Neuronal stem cell (in vitro differentiated cells): ENCODE results near the gene MSH2.

Experiments used
- DNase-seq: peaks from one replicate; pipeline ENCODE4 v3.0.0-alpha.2; 2013; ENCODE audit warnings: low spot score
- H2AFZ ChIP-seq: one replicate; pipeline ENCODE4 v1.6.1; 2013; ENCODE audit warnings: mild to moderate bottlenecking, low read length, inconsistent platforms
- H2AK5ac ChIP-seq: 2 replicates; pipeline ENCODE4 v1.6.1; 2013; ENCODE audit warnings: low read depth, mild to moderate bottlenecking, inconsistent platforms, low read length, moderate library complexity, mixed read lengths
- H2BK120ac ChIP-seq: 2 replicates; pipeline ENCODE4 v1.6.1; 2013; ENCODE audit warnings: low read depth, mild to moderate bottlenecking, inconsistent platforms, low read length, moderate library complexity, mixed read lengths
- H2BK12ac ChIP-seq: one replicate; pipeline ENCODE4 v1.6.1; 2013; ENCODE audit warnings: low read length, inconsistent platforms
- H2BK15ac ChIP-seq: 2 replicates; pipeline ENCODE4 v1.6.1; 2013; ENCODE audit warnings: mild to moderate bottlenecking, low read length, inconsistent platforms, mixed read lengths
- H2BK5ac ChIP-seq: one replicate; pipeline ENCODE4 v1.6.1; 2013; ENCODE audit warnings: inconsistent platforms, mild to moderate bottlenecking, low read length, moderate library complexity
- H3K14ac ChIP-seq: one replicate; pipeline ENCODE4 v1.6.1; 2013; ENCODE audit warnings: low read length, inconsistent platforms
- H3K18ac ChIP-seq: 2 replicates; pipeline ENCODE4 v1.6.1; 2013; ENCODE audit warnings: low read length, inconsistent platforms
- H3K23ac ChIP-seq: 2 replicates; pipeline ENCODE4 v1.6.1; 2013; ENCODE audit warnings: low read depth, mild to moderate bottlenecking, mixed read lengths, low read length, inconsistent platforms; ENCODE audit not compliant: poor library complexity
- H3K27ac ChIP-seq: replicated peaks from 3 replicates; pipeline ENCODE4 v1.5.1; 2013; ENCODE audit warnings: low read length, inconsistent platforms
- H3K27me3 ChIP-seq, 3 experiments: 2 replicates each; pipeline ENCODE4 v1.6.1; 2013; ENCODE audit warnings: low read length in 3 of 3, mild to moderate bottlenecking in 2 of 3, inconsistent platforms in 1 of 3, low read depth in 1 of 3, mixed read lengths in 1 of 3, moderate library complexity in 1 of 3; ENCODE audit not compliant: control insufficient read depth in 3 of 3, insufficient read depth in 3 of 3
- H3K36me3 ChIP-seq, 2 donors: replicated peaks in 1 of 2; 2 replicates each; pipeline ENCODE4 v1.6.1; 2013; ENCODE audit warnings: low read length in 2 of 2; ENCODE audit not compliant: control insufficient read depth in 2 of 2, insufficient read depth in 2 of 2
- H3K4ac ChIP-seq: 2 replicates; pipeline ENCODE4 v1.6.1; 2013; ENCODE audit warnings: inconsistent platforms, mild to moderate bottlenecking, low read length, moderate library complexity
- H3K4me1 ChIP-seq, 2 donors: 1 replicate in 1 of 2; 2 replicates in 1 of 2; pipeline ENCODE4 v1.6.1; 2013; ENCODE audit warnings: low read length in 2 of 2, low read depth in 1 of 2; ENCODE audit not compliant: control insufficient read depth in 2 of 2, insufficient read depth in 1 of 2
- H3K4me2 ChIP-seq: one replicate; pipeline ENCODE4 v1.6.1; 2013; ENCODE audit warnings: mild to moderate bottlenecking, low read length, inconsistent platforms; ENCODE audit not compliant: insufficient read depth, poor library complexity, severe bottlenecking
- H3K4me3 ChIP-seq, 2 donors: 2 replicates each; pipeline ENCODE4 v1.5.1; 2013; ENCODE audit warnings: low read length in 2 of 2, mild to moderate bottlenecking in 2 of 2, inconsistent platforms in 1 of 2, moderate library complexity in 1 of 2
- H3K79me1 ChIP-seq: one replicate; pipeline ENCODE4 v1.6.1; 2013; ENCODE audit warnings: low read depth, mild to moderate bottlenecking, inconsistent platforms, low read length, moderate library complexity
- H3K9ac ChIP-seq: one replicate; pipeline ENCODE4 v1.6.1; 2013; ENCODE audit warnings: mild to moderate bottlenecking, low read depth, low read length, inconsistent platforms; ENCODE audit not compliant: poor library complexity
- H3K9me3 ChIP-seq, 2 donors: replicated peaks in 1 of 2; 2 replicates each; pipeline versions ENCODE3 to v1.6.1; 2013; ENCODE audit warnings: low read length in 2 of 2, mild to moderate bottlenecking in 2 of 2, inconsistent platforms in 1 of 2, low read depth in 1 of 2, mixed read lengths in 1 of 2, moderate library complexity in 1 of 2; ENCODE audit not compliant: control insufficient read depth in 2 of 2, insufficient read depth in 1 of 2
- H4K8ac ChIP-seq: one replicate; pipeline ENCODE4 v1.6.1; 2013; ENCODE audit warnings: low read depth, mild to moderate bottlenecking, inconsistent platforms, low read length, moderate library complexity
- H4K91ac ChIP-seq: one replicate; pipeline ENCODE4 v1.6.1; 2013; ENCODE audit warnings: low read length, low read depth, mild to moderate bottlenecking, inconsistent platforms; ENCODE audit not compliant: poor library complexity
- WGBS, 2 donors: extraction: QIAGEN DNeasy Blood & Tissue Kit; methylation state at CpG; one replicate each; pipeline ENCODE4 v1.1.7; 2013; ENCODE audit warnings: missing lambda C conversion rate in 2 of 2, mixed read lengths in 1 of 2; ENCODE audit not compliant: insufficient read length in 2 of 2, insufficient replicate concordance in 1 of 2; ENCODE audit errors: extremely low coverage in 2 of 2; 5-methylcytosine and 5-hydroxymethylcytosine counted together

Gene MSH2

DNA sequence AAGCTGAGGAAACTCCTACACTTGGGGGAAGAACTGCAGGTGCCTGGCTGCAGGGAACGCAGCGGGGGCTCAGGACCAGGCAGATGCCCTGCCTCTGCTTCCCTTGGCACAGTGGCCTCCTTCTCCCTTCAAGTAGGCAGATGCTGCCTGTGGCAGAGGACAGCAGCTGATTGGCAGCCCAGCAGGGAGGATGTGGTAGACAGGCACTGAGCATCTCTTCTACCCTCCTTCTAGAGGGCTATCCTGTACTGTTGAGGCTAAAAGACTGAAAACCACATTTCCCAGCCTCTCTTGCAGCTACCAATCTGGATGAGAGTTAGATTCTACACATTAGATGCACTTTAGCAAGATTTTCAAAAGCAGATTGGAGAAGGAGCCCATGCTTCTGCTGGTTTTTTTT lies 105.7 kb downstream of the MSH2 start:
- Histone ChIP-seq H2BK12ac (no peak overlapping the region), H3K36me3 (no peaks in the 10 kb centered on the region), H3K4ac (no peak overlapping the region), H3K14ac (no peak overlapping the region), H3K4me1 (peaks cover 0 to 2% of the 10 kb centered on the region in 2 donors), H2AK5ac (no peak overlapping the region), H2BK5ac (no peak overlapping the region), H3K4me3 (no peak overlapping the region), H2BK15ac (no peak overlapping the region), H3K9me3 (peaks cover 8 to 12% of the 10 kb centered on the region in 2 donors), H4K91ac (no peak overlapping the region), H4K8ac (no peak overlapping the region), H3K27ac (no peak overlapping the region), H2BK120ac (no peak overlapping the region), H3K9ac (no peak overlapping the region), H2AFZ (no peak overlapping the region), H3K18ac (no peak overlapping the region), H3K23ac (no peak overlapping the region), H3K27me3 (no peaks in the 10 kb centered on the region), H3K79me1 (no peaks in the 10 kb centered on the region), H3K4me2 (no peak overlapping the region)
- WGBS, 2 donors: no CpG with 5 or more reads among the region's 2 CpGs
- no peak for DNase-seq

DNA sequence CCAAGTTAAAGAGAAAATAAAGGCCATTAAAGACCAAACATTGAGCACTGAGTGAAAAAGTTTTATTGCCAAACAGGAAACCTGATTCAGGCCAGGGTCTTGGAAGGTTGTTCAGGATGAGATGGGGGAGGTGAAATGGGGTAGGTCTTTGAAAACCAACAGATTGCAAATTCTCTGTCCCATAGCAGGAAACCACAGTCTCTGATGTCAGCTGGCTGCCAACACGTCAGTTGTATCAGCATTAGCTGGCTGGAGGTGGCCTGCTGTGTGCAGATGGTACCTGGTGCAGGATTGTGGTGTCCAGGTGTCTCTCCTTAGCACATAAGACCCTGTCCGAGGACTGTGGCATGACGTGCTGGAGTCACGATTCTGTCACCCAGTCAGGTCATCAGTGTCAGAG lies 106.3 kb downstream of the MSH2 start:
- H2AFZ ChIP-seq: no peak overlapping the region
- no peaks in the 10 kb centered on the region for H3K36me3 ChIP-seq
- DNase-seq: no peak
- no peak overlapping the region for H3K4me3 ChIP-seq
- H3K9me3 ChIP-seq: peaks cover 8 to 12% of the 10 kb centered on the region in 2 donors
- no peak overlapping the region for H2BK15ac ChIP-seq
- H3K4ac ChIP-seq: no peak overlapping the region
- H3K23ac ChIP-seq: no peak overlapping the region
- H3K9ac ChIP-seq: no peak overlapping the region
- no peaks in the 10 kb centered on the region for H3K79me1 ChIP-seq
- no peak overlapping the region for H3K14ac ChIP-seq
- no CpG with 5 or more reads among the region's 4 CpGs for WGBS, 2 donors
- no peak overlapping the region for H3K18ac ChIP-seq
- H3K27ac ChIP-seq: no peak overlapping the region
- no peak overlapping the region for H4K8ac ChIP-seq
- H3K27me3 ChIP-seq: no peaks in the 10 kb centered on the region
- H2AK5ac ChIP-seq: no peak overlapping the region
- no peak overlapping the region for H2BK120ac ChIP-seq
- no peak overlapping the region for H4K91ac ChIP-seq
- H3K4me1 ChIP-seq: peaks cover 0 to 7% of the 10 kb centered on the region in 2 donors
- no peak overlapping the region for H3K4me2 ChIP-seq
- H2BK12ac ChIP-seq: no peak overlapping the region
- no peak overlapping the region for H2BK5ac ChIP-seq

DNA sequence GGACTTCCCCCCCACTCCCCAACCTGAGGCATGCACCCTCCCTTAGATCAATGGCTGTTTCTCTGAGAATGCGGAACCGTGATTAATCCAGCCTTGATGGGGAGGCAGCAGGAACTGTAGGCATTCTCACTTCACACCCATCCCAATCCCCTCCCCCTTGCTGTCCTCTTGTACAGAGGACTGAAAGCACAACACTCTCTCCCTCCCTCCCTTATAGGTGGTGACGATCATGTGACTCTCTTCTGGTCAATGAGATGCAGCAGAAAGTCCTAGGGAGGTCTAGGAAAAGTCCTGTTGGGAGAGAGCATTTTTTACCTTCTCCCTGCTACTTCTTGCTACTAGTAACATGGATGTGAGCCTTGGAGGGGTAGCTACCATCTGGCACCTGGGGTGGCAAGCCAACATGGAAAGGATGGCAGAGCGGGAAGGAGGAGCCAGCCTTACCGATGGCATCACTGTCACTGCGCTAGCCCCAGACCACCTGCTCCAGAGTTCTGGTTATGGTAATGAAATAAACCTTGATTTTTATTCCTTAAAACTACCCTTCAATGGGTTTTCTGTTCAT lies 106.9 kb downstream of the MSH2 start:
- H3K14ac ChIP-seq: no peak overlapping the region
- H2BK12ac ChIP-seq: no peak overlapping the region
- H3K9me3 ChIP-seq: peaks cover 7 to 8% of the 10 kb centered on the region in 2 donors
- H2BK120ac ChIP-seq: no peak overlapping the region
- H2AK5ac ChIP-seq: no peak overlapping the region
- H3K4me1 ChIP-seq: peaks cover 0 to 7% of the 10 kb centered on the region in 2 donors
- no peaks in the 10 kb centered on the region for H3K36me3 ChIP-seq
- H3K4me3 ChIP-seq: no peak overlapping the region
- no peak overlapping the region for H2BK15ac ChIP-seq
- no peak for DNase-seq
- H3K18ac ChIP-seq: no peak overlapping the region
- H3K27ac ChIP-seq: no peak overlapping the region
- H2AFZ ChIP-seq: no peak overlapping the region
- H3K4ac ChIP-seq: no peak overlapping the region
- H3K79me1 ChIP-seq: no peaks in the 10 kb centered on the region
- no peak overlapping the region for H4K91ac ChIP-seq
- H4K8ac ChIP-seq: no peak overlapping the region
- H3K4me2 ChIP-seq: no peak overlapping the region
- no peak overlapping the region for H2BK5ac ChIP-seq
- H3K9ac ChIP-seq: no peak overlapping the region
- no peak overlapping the region for H3K23ac ChIP-seq
- no CpG with 5 or more reads among the region's 6 CpGs for WGBS, 2 donors
- no peaks in the 10 kb centered on the region for H3K27me3 ChIP-seq

DNA sequence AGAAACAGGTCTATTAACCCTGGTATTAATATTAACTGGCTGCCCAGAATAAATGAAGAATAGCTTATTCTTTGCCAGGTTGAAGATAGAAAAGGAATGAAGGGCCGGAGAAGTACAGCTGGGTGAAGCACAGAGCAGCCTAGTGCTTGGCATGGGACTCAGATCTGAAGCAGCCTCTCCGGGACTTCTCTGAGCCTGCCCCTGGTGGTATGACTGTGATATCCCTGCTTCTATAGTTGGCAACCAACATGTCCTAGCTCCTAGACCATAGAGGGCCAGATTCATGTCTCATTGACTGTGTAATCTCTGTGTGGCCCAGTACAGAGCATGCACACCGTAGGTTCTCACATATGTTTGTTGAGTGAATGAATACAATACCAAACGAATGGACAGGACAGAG lies 107.8 kb downstream of the MSH2 start:
- H2AK5ac ChIP-seq: no peak overlapping the region
- H2BK15ac ChIP-seq: no peak overlapping the region
- H3K18ac ChIP-seq: no peak overlapping the region
- H2BK5ac ChIP-seq: no peak overlapping the region
- H4K91ac ChIP-seq: no peak overlapping the region
- H3K36me3 ChIP-seq: no peaks in the 10 kb centered on the region
- H3K27me3 ChIP-seq: no peaks in the 10 kb centered on the region
- no peak overlapping the region for H2BK120ac ChIP-seq
- H3K4me1 ChIP-seq: peaks cover 0 to 9% of the 10 kb centered on the region in 2 donors
- no peak overlapping the region for H2BK12ac ChIP-seq
- no peak overlapping the region for H3K9ac ChIP-seq
- H4K8ac ChIP-seq: no peak overlapping the region
- H3K79me1 ChIP-seq: no peaks in the 10 kb centered on the region
- H3K4ac ChIP-seq: no peak overlapping the region
- no peak overlapping the region for H3K27ac ChIP-seq
- H2AFZ ChIP-seq: no peak overlapping the region
- DNase-seq: no peak
- H3K4me2 ChIP-seq: no peak overlapping the region
- WGBS, 2 donors: no CpG with 5 or more reads among the region's 4 CpGs
- no peak overlapping the region for H3K14ac ChIP-seq
- H3K23ac ChIP-seq: no peak overlapping the region
- H3K9me3 ChIP-seq: peaks cover 0 to 4% of the 10 kb centered on the region in 2 donors
- no peak overlapping the region for H3K4me3 ChIP-seq
